Measurements from ENCODE around the gene ASCL2.

Gene ASCL2

DNA sequence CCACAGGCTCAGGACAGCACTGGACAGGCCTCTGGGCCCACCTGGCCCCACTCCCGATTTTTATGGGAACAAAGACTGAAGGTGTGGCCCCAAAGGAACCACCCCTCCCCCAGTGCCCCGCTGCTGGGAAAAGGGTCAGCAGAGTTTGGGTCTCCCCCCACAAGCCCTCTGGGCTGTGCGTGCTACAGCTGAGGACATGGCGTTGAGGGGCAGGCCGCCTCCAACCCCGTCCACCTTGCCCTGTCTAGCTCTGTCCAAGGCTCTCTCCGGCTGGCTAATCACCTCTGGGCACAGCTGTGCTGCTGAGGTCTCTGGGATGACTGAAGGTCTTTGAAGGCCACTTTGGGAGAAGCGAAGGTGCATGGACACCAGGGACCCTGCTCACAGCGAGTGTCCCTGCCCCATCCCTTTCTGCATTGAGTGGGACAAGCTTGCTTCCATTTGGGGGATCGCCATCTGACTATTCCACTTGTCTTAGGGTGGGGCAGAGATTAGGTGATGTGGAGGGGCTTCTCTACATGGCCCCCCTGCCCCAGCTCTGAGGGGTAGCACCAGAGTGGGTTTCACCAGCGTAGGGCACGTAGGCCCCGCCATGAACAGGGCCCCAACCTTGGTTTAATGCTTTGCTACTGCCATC is 6.5 kb downstream of the ASCL2 start:
- no peak for DNase-seq (ENCODE audit: extremely low read depth, low read depth)

DNA sequence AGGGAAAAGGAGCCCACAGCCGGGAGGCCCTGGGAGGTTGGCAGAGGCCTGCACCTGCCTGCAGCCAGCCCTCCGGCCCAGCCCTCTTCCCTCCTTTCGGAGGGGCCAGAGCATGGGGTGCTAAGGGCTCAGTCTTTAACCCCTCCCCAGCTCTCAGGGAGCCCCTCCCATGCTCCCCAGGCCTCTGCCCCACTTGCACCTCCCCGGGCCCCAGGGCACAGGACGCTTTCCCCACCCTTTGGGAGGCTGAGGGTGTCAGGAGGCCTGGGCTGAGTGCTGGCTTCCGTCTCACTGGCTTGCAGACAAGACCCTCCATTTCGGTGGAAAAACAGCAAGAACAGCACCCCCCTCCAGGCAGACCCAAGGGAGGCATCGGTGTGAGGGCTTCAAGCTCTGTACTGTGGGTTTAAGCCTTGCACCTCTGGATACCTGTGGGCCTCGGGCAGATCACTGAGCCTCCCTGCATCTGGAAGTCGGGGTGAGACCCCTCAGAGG is 7.3 kb downstream of the ASCL2 start:
- TF ChIP-seq, protein P1, sequence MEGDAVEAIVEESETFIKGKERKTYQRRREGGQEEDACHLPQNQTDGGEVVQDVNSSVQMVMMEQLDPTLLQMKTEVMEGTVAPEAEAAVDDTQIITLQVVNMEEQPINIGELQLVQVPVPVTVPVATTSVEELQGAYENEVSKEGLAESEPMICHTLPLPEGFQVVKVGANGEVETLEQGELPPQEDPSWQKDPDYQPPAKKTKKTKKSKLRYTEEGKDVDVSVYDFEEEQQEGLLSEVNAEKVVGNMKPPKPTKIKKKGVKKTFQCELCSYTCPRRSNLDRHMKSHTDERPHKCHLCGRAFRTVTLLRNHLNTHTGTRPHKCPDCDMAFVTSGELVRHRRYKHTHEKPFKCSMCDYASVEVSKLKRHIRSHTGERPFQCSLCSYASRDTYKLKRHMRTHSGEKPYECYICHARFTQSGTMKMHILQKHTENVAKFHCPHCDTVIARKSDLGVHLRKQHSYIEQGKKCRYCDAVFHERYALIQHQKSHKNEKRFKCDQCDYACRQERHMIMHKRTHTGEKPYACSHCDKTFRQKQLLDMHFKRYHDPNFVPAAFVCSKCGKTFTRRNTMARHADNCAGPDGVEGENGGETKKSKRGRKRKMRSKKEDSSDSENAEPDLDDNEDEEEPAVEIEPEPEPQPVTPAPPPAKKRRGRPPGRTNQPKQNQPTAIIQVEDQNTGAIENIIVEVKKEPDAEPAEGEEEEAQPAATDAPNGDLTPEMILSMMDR (IDR thresholded peaks at IDR 0.05; ENCODE audit: low read depth, low read length): no peak
- no peak for DNase-seq (ENCODE audit: extremely low read depth, low read depth)

More for the DNA sequence above, 6.5 kb downstream of the ASCL2 start:
- TF ChIP-seq, protein P1 (IDR thresholded peaks at IDR 0.05; ENCODE audit: low read depth, low read length): no peak

DNA sequence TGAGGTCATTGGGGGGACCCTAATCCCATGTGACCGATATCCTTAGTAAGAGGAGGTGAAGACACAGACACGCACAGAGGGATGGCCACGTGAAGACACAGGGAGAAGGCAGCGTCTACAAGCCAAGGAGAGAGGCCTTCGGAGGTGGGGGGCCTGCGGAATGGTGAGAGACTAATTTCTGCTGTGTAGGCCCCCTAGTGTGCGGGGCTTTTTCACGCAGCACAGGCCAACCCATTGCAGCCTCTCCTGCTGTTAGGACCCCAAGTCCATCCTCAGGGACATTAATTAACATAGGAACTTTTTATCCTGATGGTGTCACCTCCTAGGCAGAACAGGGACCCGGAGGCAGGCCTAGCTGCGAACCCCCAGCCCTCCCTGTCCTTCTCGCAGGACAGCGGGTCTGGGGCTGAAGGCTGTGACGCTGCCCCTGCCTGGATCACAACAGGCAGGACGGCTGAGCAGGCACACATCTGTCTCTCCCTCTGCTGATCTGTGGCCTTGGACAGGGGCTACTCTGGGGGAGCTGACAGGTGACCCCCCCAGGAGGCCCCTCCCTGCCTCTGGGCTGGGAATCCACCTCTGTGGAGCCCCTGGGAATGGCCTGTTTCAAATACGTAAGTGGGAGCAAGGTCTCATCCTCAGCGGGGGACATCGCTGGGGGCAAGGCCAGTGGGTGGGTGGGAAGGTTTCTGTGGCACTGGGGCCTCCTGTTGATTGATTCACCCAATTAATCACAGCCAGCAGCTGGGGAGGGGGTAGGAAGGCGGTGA is 7.9 kb downstream of the ASCL2 start:
- DNase-seq (ENCODE audit: extremely low read depth, low read depth): no peak
- TF ChIP-seq, protein P1 (IDR thresholded peaks at IDR 0.05; ENCODE audit: low read depth, low read length): no peak

DNA sequence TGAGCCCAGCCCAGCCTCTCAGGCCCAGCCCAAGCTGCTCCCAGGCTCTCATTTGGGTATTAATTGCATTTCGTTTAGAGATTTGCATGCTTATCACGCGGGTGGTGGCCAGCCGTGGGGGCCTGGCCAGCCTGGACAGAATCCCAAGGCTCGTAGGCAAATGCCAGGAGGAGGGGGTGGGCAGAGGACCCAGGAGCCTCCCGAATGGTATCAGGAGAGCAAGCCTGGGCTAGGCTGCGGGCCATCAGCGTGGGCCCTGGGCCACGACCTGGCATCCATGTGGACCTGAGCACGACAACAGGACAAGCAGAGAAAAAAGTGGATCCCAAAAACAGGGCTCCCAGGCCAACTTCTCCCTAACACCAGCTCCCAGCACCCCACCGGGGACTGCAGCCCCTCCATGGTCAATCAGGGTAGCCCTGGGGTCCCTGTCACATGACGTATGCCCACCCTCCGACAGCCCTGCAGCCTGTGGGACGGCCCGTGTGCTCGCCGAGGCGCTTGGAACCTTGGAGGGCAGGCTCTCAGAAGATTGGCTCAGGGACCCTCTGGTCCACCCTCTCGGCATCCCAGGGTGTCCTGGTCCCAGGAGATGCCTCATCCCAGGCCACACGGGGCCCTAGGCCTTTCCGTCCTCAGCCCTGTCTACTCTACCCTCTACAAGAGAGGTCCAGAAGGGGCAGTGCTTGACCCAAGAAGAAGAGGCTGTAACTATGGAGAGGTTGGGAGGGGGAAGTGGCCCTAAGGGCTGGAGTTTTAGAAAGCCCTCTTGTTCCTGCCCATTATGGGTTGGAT is 8.8 kb downstream of the ASCL2 start:
- TF ChIP-seq, protein P1 (IDR thresholded peaks at IDR 0.05; ENCODE audit: low read depth, low read length): no peak
- DNase-seq (ENCODE audit: extremely low read depth, low read depth): no peak

DNA sequence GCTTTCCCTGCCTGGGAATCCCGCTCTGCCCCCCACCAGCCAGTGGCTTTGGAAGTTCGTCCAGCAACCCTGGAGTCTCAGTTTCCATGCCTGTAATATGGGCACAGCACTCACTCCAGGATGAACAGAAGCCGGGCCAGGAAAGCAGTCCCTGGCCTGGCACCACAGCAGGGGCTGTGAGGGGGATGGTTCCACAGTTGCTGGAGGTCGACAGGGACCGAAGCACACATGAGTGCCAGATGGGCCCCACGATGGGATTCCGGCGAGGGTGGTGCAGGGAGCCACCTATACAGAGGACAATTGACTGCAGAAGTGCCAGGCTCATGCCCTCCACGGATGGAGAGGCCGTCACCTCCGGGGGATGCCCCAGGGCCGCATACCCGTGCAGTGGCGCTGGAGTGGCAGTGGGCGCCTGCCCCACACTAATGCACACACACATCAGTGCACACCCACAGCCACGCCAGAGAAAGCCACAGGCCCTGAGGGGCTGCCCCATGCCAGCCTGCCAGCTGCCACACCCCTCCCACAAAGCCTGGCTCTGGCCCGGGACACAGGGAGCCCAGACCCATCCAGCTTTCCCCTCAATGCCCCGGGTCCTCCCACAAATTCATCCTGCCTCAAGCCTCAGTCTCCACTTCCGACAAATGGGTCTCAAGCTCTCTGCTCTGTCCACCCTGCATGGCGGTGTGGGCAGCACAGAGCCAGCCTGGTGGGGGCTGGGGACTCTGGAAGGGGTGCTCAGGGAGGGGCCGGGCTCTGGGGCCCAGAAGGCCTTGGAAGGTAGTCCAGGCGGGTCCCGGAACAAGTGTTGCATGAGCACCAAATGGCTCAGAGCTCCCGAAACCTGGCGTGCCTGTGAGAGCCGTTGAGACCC is 9.7 kb downstream of the ASCL2 start:
- DNase-seq (ENCODE audit: extremely low read depth, low read depth): no peak
- TF ChIP-seq, protein P1 (IDR thresholded peaks at IDR 0.05; ENCODE audit: low read depth, low read length): no peak

DNA sequence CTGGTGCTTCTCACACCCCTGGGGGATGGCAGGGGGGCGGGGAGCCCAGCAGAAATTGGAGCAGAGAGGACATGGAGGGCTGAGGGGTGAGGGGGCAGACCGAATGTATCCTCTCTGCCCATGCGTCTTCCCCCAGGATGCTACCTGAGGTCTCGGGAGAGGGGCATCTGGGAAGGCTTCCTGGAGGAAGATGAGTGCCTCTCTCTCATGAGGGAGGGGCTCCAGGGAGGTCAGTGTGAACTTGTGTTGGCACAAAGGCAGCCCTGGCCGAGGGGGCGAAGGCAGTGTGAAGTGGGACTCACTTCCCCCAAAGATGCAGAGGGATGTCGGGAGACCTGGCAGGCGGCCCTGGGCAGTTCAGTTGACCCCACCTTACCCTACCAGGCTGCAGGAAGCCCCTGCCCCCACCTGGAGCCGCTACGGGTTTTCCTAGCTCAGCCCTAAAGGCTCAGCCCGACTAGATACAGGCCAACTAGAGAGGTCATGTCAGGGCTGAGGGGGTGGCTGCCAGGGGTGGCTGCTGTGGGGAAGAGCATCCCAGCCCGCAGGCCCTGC is 10.4 kb downstream of the ASCL2 start:
- no peak for DNase-seq (ENCODE audit: extremely low read depth, low read depth)
- TF ChIP-seq, protein P1 (IDR thresholded peaks at IDR 0.05; ENCODE audit: low read depth, low read length): no peak
